Measurements from ENCODE around the gene CRYGC.

- no peak for TF ChIP-seq CTCF (IDR thresholded peaks at IDR 0.05)
- no peak for TF ChIP-seq POLR2A (IDR thresholded peaks at IDR 0.05)
Observed at GRCh38 chr2:208156439-208156838, 26.8 kb upstream of the CRYGC start.

Data from breast epithelium (tissue), 3 donors.